Chondrocyte (in vitro differentiated cells): ENCODE results near the gene ZNF304. TPM values are rescaled to one million over a fixed set of nuclear protein-coding genes. Genes with fewer than 3 reads are reported as not detected.

Experiments used
- DNase-seq: peaks from one replicate; pipeline ENCODE4 v3.0.0; 2021; ENCODE audit warnings: mixed read lengths, low spot score
- H3K27ac Mint-ChIP-seq: one replicate; pipeline ENCODE4 v1.8.0; 2021; ENCODE audit warnings: mild to moderate bottlenecking, moderate library complexity, mixed read lengths; ENCODE audit not compliant: unreplicated experiment
- H3K27me3 Mint-ChIP-seq: 2 replicates; pipeline ENCODE4 v1.8.0; 2021; ENCODE audit warnings: low read depth, mixed read lengths
- H3K36me3 Mint-ChIP-seq: 2 replicates; pipeline ENCODE4 v1.8.0; 2021; ENCODE audit warnings: low read depth, mixed read lengths
- H3K4me1 Mint-ChIP-seq: 2 replicates; pipeline ENCODE4 v1.8.0; 2021; ENCODE audit warnings: low read depth, mild to moderate bottlenecking, mixed read lengths
- H3K4me3 Mint-ChIP-seq: one replicate; pipeline ENCODE4 v1.8.0; 2021; ENCODE audit warnings: mild to moderate bottlenecking, moderate library complexity, mixed read lengths; ENCODE audit not compliant: unreplicated experiment
- H3K9me3 Mint-ChIP-seq: 2 replicates; pipeline ENCODE4 v1.8.0; 2021; ENCODE audit warnings: low read depth, mixed read lengths
- CTCF ChIP-seq: fragments of 200-600 bp; sonication (generic); IDR thresholded peaks from 2 replicates; pipeline ENCODE4 v1.5.0; 2021; ENCODE audit warnings: antibody characterized with exemption, mild to moderate bottlenecking, moderate library complexity
- total RNA-seq: library from RNA; stranded (reverse); gene quantifications from 3 replicates; pipeline ENCODE4 v1.2.1, GENCODE V29; 2021

ZNF304 gene
- total RNA-seq, 1 donor from 2014 or later, result 8.0 TPM

DNA sequence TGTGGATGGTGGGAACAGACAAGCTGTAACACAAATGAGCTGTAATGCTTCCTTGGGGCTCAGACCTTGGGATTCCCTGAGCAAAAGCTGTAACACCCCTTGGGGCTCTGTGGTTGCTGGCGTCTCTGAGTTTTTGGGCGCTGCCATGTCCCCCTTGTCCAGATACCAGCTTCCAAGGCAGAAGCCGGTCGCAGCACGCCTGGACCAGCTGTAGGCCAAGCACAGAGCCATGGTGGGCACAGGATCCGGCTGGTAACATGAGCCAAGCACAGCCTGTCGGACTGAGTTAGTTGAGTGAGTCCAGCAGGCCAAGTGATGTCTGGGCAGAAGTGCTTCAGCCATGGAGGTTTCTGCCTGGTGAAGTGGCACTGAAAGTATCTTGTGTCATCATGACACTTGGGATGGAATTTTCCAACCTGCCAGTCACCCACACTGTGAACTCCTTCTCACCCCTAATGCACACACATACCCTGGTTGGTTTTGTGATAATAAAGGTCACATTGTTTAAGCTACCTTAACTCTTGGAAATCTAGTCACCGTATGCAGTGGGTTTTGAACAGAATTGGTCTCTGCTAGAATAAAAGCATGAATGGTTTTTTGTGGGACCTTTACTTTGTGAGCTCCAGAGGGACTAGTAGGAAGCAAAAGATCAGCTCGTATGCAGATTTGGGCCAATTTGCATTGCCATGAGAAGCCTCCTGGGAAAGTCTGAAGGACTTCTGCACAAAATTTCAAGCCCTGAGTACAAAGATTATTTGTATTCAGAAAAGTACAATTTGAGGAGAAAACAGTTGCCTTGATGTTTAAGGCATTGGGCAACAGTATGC lies 52.9 kb downstream of the ZNF304 start:
- H3K4me1 Mint-ChIP-seq, result no peaks in the 10 kb centered on the region
- peaks cover 5% of the 10 kb centered on the region for H3K9me3 Mint-ChIP-seq
- DNase-seq, result no peak
- no peak for TF ChIP-seq CTCF
- H3K27me3 Mint-ChIP-seq, result no peaks in the 10 kb centered on the region
- H3K4me3 Mint-ChIP-seq, result no peak overlapping the region
- H3K36me3 Mint-ChIP-seq, result peaks cover 11% of the 10 kb centered on the region
- H3K27ac Mint-ChIP-seq, result no peak overlapping the region

- H3K27me3 Mint-ChIP-seq, result no peaks in the 10 kb centered on the region
- H3K36me3 Mint-ChIP-seq, result no peaks in the 10 kb centered on the region
- no peak overlapping the region for H3K4me3 Mint-ChIP-seq
- peak; percentile 85 for TF ChIP-seq CTCF
- H3K27ac Mint-ChIP-seq, result no peak overlapping the region
- H3K9me3 Mint-ChIP-seq, result no peaks in the 10 kb centered on the region
- DNase-seq, result no peak
- H3K4me1 Mint-ChIP-seq, result peaks cover 10% of the 10 kb centered on the region
These were observed 55.5 kb downstream of the ZNF304 start for GRCh38 chr19:57406516-57407123.

Other genes starting within 250 kb of the ZNF304 start
- gene USP29, start 231.3 kb upstream of the ZNF304 start, total RNA-seq, result not detected in 3 replicates
- not detected in 3 replicates for gene ZIM3, start 206.1 kb upstream of the ZNF304 start, total RNA-seq
- not detected in 3 replicates for gene DUXA, start 183.8 kb upstream of the ZNF304 start, total RNA-seq
- gene ZNF264, start 159.8 kb upstream of the ZNF304 start, total RNA-seq, result 29.8 to 35.4 TPM (median 35.0 TPM) in 3 replicates
- gene AURKC, start 120.2 kb upstream of the ZNF304 start, total RNA-seq, result 0.72 to 0.82 TPM (median 0.75 TPM) in 3 replicates
- gene ZNF805, start 110.6 kb upstream of the ZNF304 start, total RNA-seq, result 24.3 to 25.5 TPM (median 25.1 TPM) in 3 replicates
- 77.3 to 81.4 TPM (median 79.1 TPM) in 3 replicates for gene ZNF460, start 70.8 kb upstream of the ZNF304 start, total RNA-seq
- 5.1 to 6.7 TPM (median 5.3 TPM) in 3 replicates for gene ZNF543, start 30.8 kb upstream of the ZNF304 start, total RNA-seq
- 9.9 to 12.1 TPM (median 10.7 TPM) in 3 replicates for gene TRAPPC2B, start 12.3 kb downstream of the ZNF304 start, total RNA-seq
- gene ZNF547, start 12.3 kb downstream of the ZNF304 start, total RNA-seq, result 2.4 to 7.1 TPM (median 2.9 TPM) in 3 replicates
- gene ZNF548, start 38.6 kb downstream of the ZNF304 start, total RNA-seq, result 15.1 to 22.2 TPM (median 15.6 TPM) in 3 replicates
- gene ZNF17, start 59.9 kb downstream of the ZNF304 start, total RNA-seq, result 6.1 to 12.3 TPM (median 6.9 TPM) in 3 replicates
- gene ZNF749, start 84.1 kb downstream of the ZNF304 start, total RNA-seq, result 7.8 to 10.3 TPM (median 8.1 TPM) in 3 replicates
- 0.26 to 0.97 TPM (median 0.75 TPM) in 3 replicates for gene VN1R1, start 105.9 kb downstream of the ZNF304 start, total RNA-seq
- 6.0 to 12.8 TPM (median 7.0 TPM) in 3 replicates for gene ZNF772, start 126.3 kb downstream of the ZNF304 start, total RNA-seq
- gene ZNF419, start 136.5 kb downstream of the ZNF304 start, total RNA-seq, result 11.6 to 15.5 TPM (median 13.2 TPM) in 3 replicates
- gene ZNF773, start 148.7 kb downstream of the ZNF304 start, total RNA-seq, result 8.7 to 10.1 TPM (median 9.0 TPM) in 3 replicates
- gene ZNF549, start 176.1 kb downstream of the ZNF304 start, total RNA-seq, result 6.8 to 7.4 TPM (median 7.1 TPM) in 3 replicates
- 6.9 to 11.3 TPM (median 8.6 TPM) in 3 replicates for gene ZNF550, start 208.6 kb downstream of the ZNF304 start, total RNA-seq
- 5.4 to 7.7 TPM (median 6.0 TPM) in 3 replicates for gene ZNF416, start 227.6 kb downstream of the ZNF304 start, total RNA-seq
- 4.8 to 7.2 TPM (median 5.5 TPM) in 3 replicates for gene ZIK1, start 232.9 kb downstream of the ZNF304 start, total RNA-seq
- 1.4 to 3.4 TPM (median 2.2 TPM) in 3 replicates for gene ZNF530, start 248.6 kb downstream of the ZNF304 start, total RNA-seq